PC-3 (cell line): Measurements from ENCODE around the gene SLC39A11.

Experiments
- EZH2 ChIP-seq: fragments of 300-600 bp; sonication (generic); IDR thresholded peaks from one replicate; pipeline ENCODE4 v1.6.1; 2017; ENCODE audit warnings: antibody characterized with exemption, mild to moderate bottlenecking, low read length; ENCODE audit not compliant: unreplicated experiment
- EZH2phosphoT487 ChIP-seq: fragments of 300-600 bp; sonication (generic); IDR thresholded peaks from 2 replicates; pipeline ENCODE4 v1.6.1; 2018; ENCODE audit warnings: mild to moderate bottlenecking, antibody characterized with exemption, low read length, borderline replicate concordance
- TF ChIP-seq, protein P1 (sequence below): fragments of 300-600 bp; sonication (generic); conservative IDR thresholded peaks from 2 replicates; pipeline ENCODE4 v1.5.1; 2017; ENCODE audit warnings: antibody characterized with exemption, low read depth, mild to moderate bottlenecking, low read length

DNA sequence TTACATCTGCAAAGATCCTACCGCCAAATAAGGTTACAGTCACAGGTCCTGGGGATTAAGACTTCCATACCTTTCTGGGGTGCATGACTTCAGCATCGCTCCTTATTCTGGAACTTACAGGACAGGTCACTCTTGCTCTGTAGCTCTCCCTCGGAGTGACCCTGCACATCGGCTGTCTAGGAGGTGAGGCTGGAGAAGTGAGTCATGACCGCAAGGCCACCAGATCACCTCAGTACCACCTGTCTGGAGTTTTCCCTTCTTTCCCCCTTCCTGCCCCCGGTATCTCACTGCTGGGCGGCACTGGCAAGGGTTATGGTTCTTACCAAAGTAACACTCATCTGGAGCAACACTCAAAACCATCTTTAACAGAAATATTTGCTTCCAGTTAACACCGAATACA lies 374.8 kb downstream of the SLC39A11 start:
- TF ChIP-seq, protein P1, sequence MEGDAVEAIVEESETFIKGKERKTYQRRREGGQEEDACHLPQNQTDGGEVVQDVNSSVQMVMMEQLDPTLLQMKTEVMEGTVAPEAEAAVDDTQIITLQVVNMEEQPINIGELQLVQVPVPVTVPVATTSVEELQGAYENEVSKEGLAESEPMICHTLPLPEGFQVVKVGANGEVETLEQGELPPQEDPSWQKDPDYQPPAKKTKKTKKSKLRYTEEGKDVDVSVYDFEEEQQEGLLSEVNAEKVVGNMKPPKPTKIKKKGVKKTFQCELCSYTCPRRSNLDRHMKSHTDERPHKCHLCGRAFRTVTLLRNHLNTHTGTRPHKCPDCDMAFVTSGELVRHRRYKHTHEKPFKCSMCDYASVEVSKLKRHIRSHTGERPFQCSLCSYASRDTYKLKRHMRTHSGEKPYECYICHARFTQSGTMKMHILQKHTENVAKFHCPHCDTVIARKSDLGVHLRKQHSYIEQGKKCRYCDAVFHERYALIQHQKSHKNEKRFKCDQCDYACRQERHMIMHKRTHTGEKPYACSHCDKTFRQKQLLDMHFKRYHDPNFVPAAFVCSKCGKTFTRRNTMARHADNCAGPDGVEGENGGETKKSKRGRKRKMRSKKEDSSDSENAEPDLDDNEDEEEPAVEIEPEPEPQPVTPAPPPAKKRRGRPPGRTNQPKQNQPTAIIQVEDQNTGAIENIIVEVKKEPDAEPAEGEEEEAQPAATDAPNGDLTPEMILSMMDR = no peak
- TF ChIP-seq EZH2phosphoT487 (no peak), EZH2 (no peak)
